ENCODE results near the gene KIF26B. TPM values are rescaled to one million over a fixed set of nuclear protein-coding genes. Genes with fewer than 3 reads are reported as not detected.
"Not testable (repeated sequence)": the region's sequence is repeated elsewhere in the genome, so short reads cannot be mapped to it uniquely, and the experiment has no call there.

The KIF26B gene
- polyA plus RNA-seq, 1 donor from 2014 or later = 6.3 TPM

DNA sequence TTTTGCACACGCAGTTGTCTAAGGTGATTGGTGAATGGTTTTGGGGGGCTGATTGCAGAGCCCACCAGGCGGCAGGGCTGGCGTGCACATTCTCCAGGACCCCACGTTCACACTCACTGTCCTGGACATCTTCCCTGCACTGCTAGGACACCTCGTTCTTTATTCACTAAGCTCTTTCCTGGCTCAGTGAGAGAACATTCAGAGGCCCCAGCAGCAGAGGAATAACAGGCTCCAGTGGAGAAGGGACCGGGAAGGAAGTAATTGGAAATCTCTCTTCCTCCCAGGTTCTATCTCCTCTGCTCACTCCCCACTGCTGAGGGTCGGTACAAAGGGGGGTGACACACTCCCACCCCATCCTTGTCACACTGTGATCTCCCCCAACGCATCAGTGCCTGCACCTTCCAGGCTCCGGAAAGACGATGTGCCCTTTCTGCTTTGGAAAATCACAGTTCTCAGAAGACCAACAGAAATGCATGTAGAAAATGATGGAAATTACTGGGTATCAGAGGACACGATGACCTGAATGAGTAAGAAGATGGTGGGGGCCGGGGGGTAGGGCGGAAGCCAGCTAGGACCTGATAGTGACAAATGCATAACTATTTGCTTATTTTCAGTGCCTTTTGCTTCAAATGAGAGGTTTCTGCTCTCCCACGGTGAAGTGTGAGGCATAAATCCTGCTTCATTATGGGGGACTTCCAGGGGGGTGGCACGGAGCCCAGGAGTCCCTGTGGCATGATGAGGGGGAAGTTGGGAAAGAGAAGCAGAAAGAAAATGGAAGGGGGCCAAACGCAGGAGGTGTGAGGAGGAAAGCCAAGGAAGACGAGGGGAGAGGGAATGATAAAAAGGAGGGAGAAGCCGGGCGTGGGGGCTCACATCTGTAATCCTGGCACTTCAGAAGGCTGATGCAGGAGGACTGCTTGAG lies 25.2 kb upstream of the KIF26B start:
- Histone ChIP-seq H3K36me3 (ENCODE audit: insufficient read depth, low read length) (no peaks in the 10 kb centered on the region), H4K20me1 (ENCODE audit: insufficient read depth) (no peaks in the 10 kb centered on the region), H3K9me2 (ENCODE audit: insufficient read depth, low read length) (no peaks in the 10 kb centered on the region), H3K27ac (ENCODE audit: low read length) (no peak overlapping the region), H3K27me3 (ENCODE audit: insufficient read depth, low read depth, low read length) (no peaks in the 10 kb centered on the region), H3F3A (ENCODE audit: insufficient read depth, low read length, poor library complexity, severe bottlenecking) (no peaks in the 10 kb centered on the region), H3K79me2 (replicated peaks; ENCODE audit: insufficient read depth, low read length) (no peaks in the 10 kb centered on the region), H2AFZ (ENCODE audit: low read depth, low read length) (no peak overlapping the region), H3K9ac (ENCODE audit: low read length) (no peak overlapping the region), H3K4me3 (ENCODE audit: low read length) (no peak overlapping the region), H3K9me3 (ENCODE audit: low read length) (no peaks in the 10 kb centered on the region), H3K4me2 (ENCODE audit: low read length) (no peak overlapping the region)
- TF ChIP-seq CTCF (IDR thresholded peaks at IDR 0.05; ENCODE audit: poor library complexity, severe bottlenecking) = no peak
- TF ChIP-seq SMC3 (conservative IDR thresholded peaks at IDR 0.05; ENCODE audit: poor library complexity) = no peak
- TF ChIP-seq EP300 (conservative IDR thresholded peaks at IDR 0.05; ENCODE audit: poor library complexity, severe bottlenecking) = no peak
- TF ChIP-seq MXI1 (conservative IDR thresholded peaks at IDR 0.05; ENCODE audit: poor library complexity, severe bottlenecking) = no peak
- TF ChIP-seq RAD21 (conservative IDR thresholded peaks at IDR 0.05) = no peak
- TF ChIP-seq TAF1 (IDR thresholded peaks at IDR 0.05; ENCODE audit: low read depth) = no peak
- TF ChIP-seq, protein P1, sequence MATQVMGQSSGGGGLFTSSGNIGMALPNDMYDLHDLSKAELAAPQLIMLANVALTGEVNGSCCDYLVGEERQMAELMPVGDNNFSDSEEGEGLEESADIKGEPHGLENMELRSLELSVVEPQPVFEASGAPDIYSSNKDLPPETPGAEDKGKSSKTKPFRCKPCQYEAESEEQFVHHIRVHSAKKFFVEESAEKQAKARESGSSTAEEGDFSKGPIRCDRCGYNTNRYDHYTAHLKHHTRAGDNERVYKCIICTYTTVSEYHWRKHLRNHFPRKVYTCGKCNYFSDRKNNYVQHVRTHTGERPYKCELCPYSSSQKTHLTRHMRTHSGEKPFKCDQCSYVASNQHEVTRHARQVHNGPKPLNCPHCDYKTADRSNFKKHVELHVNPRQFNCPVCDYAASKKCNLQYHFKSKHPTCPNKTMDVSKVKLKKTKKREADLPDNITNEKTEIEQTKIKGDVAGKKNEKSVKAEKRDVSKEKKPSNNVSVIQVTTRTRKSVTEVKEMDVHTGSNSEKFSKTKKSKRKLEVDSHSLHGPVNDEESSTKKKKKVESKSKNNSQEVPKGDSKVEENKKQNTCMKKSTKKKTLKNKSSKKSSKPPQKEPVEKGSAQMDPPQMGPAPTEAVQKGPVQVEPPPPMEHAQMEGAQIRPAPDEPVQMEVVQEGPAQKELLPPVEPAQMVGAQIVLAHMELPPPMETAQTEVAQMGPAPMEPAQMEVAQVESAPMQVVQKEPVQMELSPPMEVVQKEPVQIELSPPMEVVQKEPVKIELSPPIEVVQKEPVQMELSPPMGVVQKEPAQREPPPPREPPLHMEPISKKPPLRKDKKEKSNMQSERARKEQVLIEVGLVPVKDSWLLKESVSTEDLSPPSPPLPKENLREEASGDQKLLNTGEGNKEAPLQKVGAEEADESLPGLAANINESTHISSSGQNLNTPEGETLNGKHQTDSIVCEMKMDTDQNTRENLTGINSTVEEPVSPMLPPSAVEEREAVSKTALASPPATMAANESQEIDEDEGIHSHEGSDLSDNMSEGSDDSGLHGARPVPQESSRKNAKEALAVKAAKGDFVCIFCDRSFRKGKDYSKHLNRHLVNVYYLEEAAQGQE (IDR thresholded peaks at IDR 0.05; ENCODE audit: borderline replicate concordance) = no peak
- TF ChIP-seq POLR2AphosphoS5 (IDR thresholded peaks at IDR 0.05) = no peak
- no peak for TF ChIP-seq EZH2 (IDR thresholded peaks at IDR 0.05; ENCODE audit: borderline replicate concordance, insufficient read depth, low read length, poor library complexity, severe bottlenecking)

- H3K9me2 ChIP-seq (ENCODE audit: insufficient read depth, low read length); H3K79me2 ChIP-seq (replicated peaks; ENCODE audit: insufficient read depth, low read length); H3K27ac ChIP-seq (ENCODE audit: low read length); H2AFZ ChIP-seq (ENCODE audit: low read depth, low read length); H4K20me1 ChIP-seq (ENCODE audit: insufficient read depth); H3K9ac ChIP-seq (ENCODE audit: low read length); H3K4me3 ChIP-seq (ENCODE audit: low read length); H3K36me3 ChIP-seq (ENCODE audit: insufficient read depth, low read length); H3F3A ChIP-seq (ENCODE audit: insufficient read depth, low read length, poor library complexity, severe bottlenecking); H3K9me3 ChIP-seq (ENCODE audit: low read length); H3K4me2 ChIP-seq (ENCODE audit: low read length); H3K27me3 ChIP-seq (ENCODE audit: insufficient read depth, low read depth, low read length): not testable (repeated sequence)
Observed at GRCh38 chr1:245130281-245131025, 24.3 kb upstream of the KIF26B start.

Data from neural cell (in vitro differentiated cells).